IMR-90 (cell line): ENCODE measurements around the gene TMC7. TPM values are rescaled to one million over a fixed set of nuclear protein-coding genes. Genes with fewer than 3 reads are reported as not detected.

Experiments
- ATAC-seq: fragments of 200-7000 bp; cut with Tn5 transposase; 2 replicates; pipeline ENCODE4 v1.9.1; 2020; ENCODE audit warnings: low read depth, mild to moderate bottlenecking, moderate library complexity
- BruUV-seq: library from RNA; stranded (reverse); fragments of 400-500 nt; replicated peaks from 2 replicates; lab custom pipeline; 2021; lab: Mats Ljungman, UMichigan
- CTCF ChIA-PET: fragments of 300-600 bp; formaldehyde crosslinking; extraction: SDS; loops from one replicate; lab custom pipeline; 2021; ENCODE audit warnings: antibody characterized with exemption; lab: Yijun Ruan, JAX
- POLR2A ChIA-PET: fragments of 300-600 bp; sonication (Branson Sonifier 250); formaldehyde crosslinking; loops from one replicate; lab custom pipeline; 2022; ENCODE audit warnings: antibody characterized with exemption; ENCODE audit not compliant: unreplicated experiment; lab: Charles Lee
- DNase-seq: peaks from one replicate; pipeline ENCODE4 v3.0.0; 2013
- H2AFZ ChIP-seq: replicated peaks from 2 replicates; pipeline ENCODE3; 2013; ENCODE audit warnings: low read length, mild to moderate bottlenecking; ENCODE audit not compliant: poor library complexity
- H2AK5ac ChIP-seq: 2 replicates; pipeline ENCODE4 v1.6.1; 2013; ENCODE audit warnings: low read depth, low read length, inconsistent platforms
- H2AK9ac ChIP-seq: replicated peaks from 2 replicates; pipeline ENCODE3; 2013; ENCODE audit warnings: mild to moderate bottlenecking, low read depth, low read length, moderate library complexity; ENCODE audit not compliant: poor library complexity
- H2BK120ac ChIP-seq: 2 replicates; pipeline ENCODE4 v1.6.1; 2013; ENCODE audit warnings: low read depth, low read length, inconsistent platforms
- H2BK15ac ChIP-seq: 3 replicates; pipeline ENCODE4 v1.6.1; 2013; ENCODE audit warnings: low read depth, low read length, inconsistent platforms
- H2BK20ac ChIP-seq: 2 replicates; pipeline ENCODE4 v1.6.1; 2013; ENCODE audit warnings: low read depth, mild to moderate bottlenecking, inconsistent platforms, low read length, moderate library complexity
- H2BK5ac ChIP-seq: 2 replicates; pipeline ENCODE4 v1.6.1; 2013; ENCODE audit warnings: mild to moderate bottlenecking, low read depth, low read length, inconsistent platforms; ENCODE audit not compliant: poor library complexity, severe bottlenecking
- H3K14ac ChIP-seq: replicated peaks from 2 replicates; pipeline ENCODE4 v1.6.1; 2013; ENCODE audit warnings: low read depth, low read length, inconsistent platforms
- H3K18ac ChIP-seq: 2 replicates; pipeline ENCODE4 v1.6.1; 2013; ENCODE audit warnings: low read depth, low read length, control low read depth
- H3K23ac ChIP-seq: 2 replicates; pipeline ENCODE4 v1.6.1; 2013; ENCODE audit warnings: low read depth, low read length, inconsistent platforms
- H3K27ac ChIP-seq: 2 replicates; pipeline ENCODE4 v1.5.1; 2013; ENCODE audit warnings: mild to moderate bottlenecking, control low read depth, low read length; ENCODE audit not compliant: insufficient read depth
- H3K27me3 ChIP-seq: 2 replicates; pipeline ENCODE4 v1.6.1; 2013; ENCODE audit warnings: low read length; ENCODE audit not compliant: control insufficient read depth, insufficient read depth
- H3K36me3 ChIP-seq: 2 replicates; pipeline ENCODE4 v1.6.1; 2013; ENCODE audit warnings: low read length, mixed read lengths; ENCODE audit not compliant: control insufficient read depth, insufficient read depth
- H3K4ac ChIP-seq: 2 replicates; pipeline ENCODE4 v1.6.1; 2013; ENCODE audit warnings: low read depth, low read length, inconsistent platforms
- H3K4me1 ChIP-seq: 2 replicates; pipeline ENCODE4 v1.6.1; 2013; ENCODE audit warnings: low read length, mixed read lengths; ENCODE audit not compliant: control insufficient read depth, insufficient read depth
- H3K4me2 ChIP-seq: 2 replicates; pipeline ENCODE4 v1.6.1; 2013; ENCODE audit warnings: low read depth, mild to moderate bottlenecking, control low read depth, low read length, moderate library complexity
- H3K4me3 ChIP-seq: 2 replicates; pipeline ENCODE4 v1.5.1; 2013; ENCODE audit warnings: low read depth, mild to moderate bottlenecking, control low read depth, low read length, moderate library complexity; ENCODE audit not compliant: insufficient read depth
- H3K56ac ChIP-seq: 2 replicates; pipeline ENCODE4 v1.6.1; 2013; ENCODE audit warnings: low read length, inconsistent platforms; ENCODE audit not compliant: insufficient read depth; ENCODE audit errors: extremely low read depth
- H3K79me1 ChIP-seq, 2 experiments: 2 replicates each; pipeline ENCODE4 v1.6.1; 2013; ENCODE audit warnings: low read length in 2 of 2, inconsistent platforms in 1 of 2, low read depth in 1 of 2
- H3K9ac ChIP-seq: 2 replicates; pipeline ENCODE4 v1.6.1; 2013; ENCODE audit warnings: low read depth, low read length, control low read depth
- H3K9me1 ChIP-seq: 2 replicates; pipeline ENCODE4 v1.6.1; 2013; ENCODE audit warnings: low read length, inconsistent platforms; ENCODE audit not compliant: insufficient read depth
- H3K9me3 ChIP-seq: 2 replicates; pipeline ENCODE4 v1.6.1; 2013; ENCODE audit warnings: low read length; ENCODE audit not compliant: control insufficient read depth, insufficient read depth
- H4K20me1 ChIP-seq: 2 replicates; pipeline ENCODE4 v1.6.1; 2013; ENCODE audit warnings: low read length, inconsistent platforms; ENCODE audit not compliant: insufficient read depth
- H4K5ac ChIP-seq: 2 replicates; pipeline ENCODE4 v1.6.1; 2013; ENCODE audit warnings: mild to moderate bottlenecking, low read depth, low read length, control low read depth
- H4K8ac ChIP-seq, 2 experiments: 2 replicates each; pipeline ENCODE4 v1.6.1; 2013; ENCODE audit warnings: low read depth in 2 of 2, low read length in 2 of 2, control low read depth in 1 of 2, inconsistent platforms in 1 of 2
- H4K91ac ChIP-seq: 2 replicates; pipeline ENCODE4 v1.6.1; 2013; ENCODE audit warnings: low read depth, low read length, inconsistent platforms; ENCODE audit not compliant: insufficient read depth
- BHLHE40 ChIP-seq: fragments of 150-350 bp; IDR thresholded peaks from 2 replicates; pipeline ENCODE4 v1.6.1; 2016; ENCODE audit warnings: mild to moderate bottlenecking, low read depth, low read length
- CEBPB ChIP-seq: IDR thresholded peaks from 2 replicates; pipeline ENCODE4 v1.6.1; 2012; ENCODE audit warnings: low read depth, low read length, improper control_type of control experiment
- CHD1 ChIP-seq: IDR thresholded peaks from 2 replicates; pipeline ENCODE4 v1.6.1; 2012; ENCODE audit warnings: low read depth, low read length, improper control_type of control experiment
- ELK1 ChIP-seq: fragments of 150-350 bp; IDR thresholded peaks from 2 replicates; pipeline ENCODE4 v1.6.1; 2016; ENCODE audit warnings: low read depth, mild to moderate bottlenecking, low read length, moderate library complexity, borderline replicate concordance
- FOS ChIP-seq: fragments of 150-350 bp; IDR thresholded peaks from 2 replicates; pipeline ENCODE4 v1.6.1; 2016; ENCODE audit warnings: low read depth, low read length
- MAFK ChIP-seq: IDR thresholded peaks from 2 replicates; pipeline ENCODE4 v1.6.1; 2012; ENCODE audit warnings: low read depth, low read length, improper control_type of control experiment
- MAZ ChIP-seq: IDR thresholded peaks from 2 replicates; pipeline ENCODE4 v1.6.1; 2012; ENCODE audit warnings: low read depth, mild to moderate bottlenecking, low read length, improper control_type of control experiment, moderate library complexity, borderline replicate concordance
- MXI1 ChIP-seq: IDR thresholded peaks from 2 replicates; pipeline ENCODE4 v1.6.1; 2012; ENCODE audit warnings: low read depth, mild to moderate bottlenecking, low read length, moderate library complexity, borderline replicate concordance
- NFE2L2 ChIP-seq: fragments of 150-350 bp; IDR thresholded peaks from 2 replicates; pipeline ENCODE4 v1.6.1; 2016; ENCODE audit warnings: low read depth, mild to moderate bottlenecking, low read length
- RAD21 ChIP-seq: IDR thresholded peaks from 2 replicates; pipeline ENCODE4 v1.6.1; 2012; ENCODE audit warnings: low read length, improper control_type of control experiment
- RCOR1 ChIP-seq: IDR thresholded peaks from 2 replicates; pipeline ENCODE4 v1.6.1; 2012; ENCODE audit warnings: mild to moderate bottlenecking, low read length, improper control_type of control experiment; ENCODE audit not compliant: insufficient replicate concordance
- RFX5 ChIP-seq: IDR thresholded peaks from 2 replicates; pipeline ENCODE4 v1.8.0; 2012; ENCODE audit warnings: low read depth, mild to moderate bottlenecking, low read length, moderate library complexity
- SMC3 ChIP-seq: fragments of 150-350 bp; IDR thresholded peaks from 2 replicates; pipeline ENCODE4 v1.6.1; 2016; ENCODE audit warnings: low read depth, mild to moderate bottlenecking, antibody characterized with exemption, low read length, moderate library complexity
- WGBS, 2 experiments: methylation state at CpG; one replicate each; pipeline versions ENCODE4 v1.1.5 to v1.1.7; 2013; ENCODE audit warnings: missing lambda C conversion rate in 2 of 2; ENCODE audit not compliant: insufficient read length in 1 of 2; ENCODE audit errors: extremely low coverage in 2 of 2; 5-methylcytosine and 5-hydroxymethylcytosine counted together
- dilution Hi-C: fragments of 300-500 bp; cut with HindIII; formaldehyde crosslinking; loops from one replicate; pipeline ENCODE4 v1.14.3; 2018; ENCODE audit warnings: low sequenced_read_pairs; ENCODE audit not compliant: unreplicated experiment
- in situ Hi-C: fragments of 300-500 bp; cut with MboI; formaldehyde crosslinking; loops from 3 replicates; pipeline ENCODE4 v1.14.3; 2019; ENCODE audit warnings: low sequenced_read_pairs, inconsistent platforms, mixed read lengths
- intact Hi-C: fragments of 100-400 bp; cut with micrococcal nuclease; formaldehyde crosslinking; loops from 2 replicates; pipeline ENCODE4 v1.10.0; 2022
- polyA plus RNA-seq, 3 experiments: library from polyadenylated mRNA; depleted of rRNA; stranded (reverse); fragments of >200 nt; gene quantifications; 2 replicates each; pipeline ENCODE4 v1.2.3, GENCODE V29; 2012; ENCODE audit warnings: low replicate concordance in 1 of 3
- total RNA-seq: library from RNA; depleted of rRNA; stranded (reverse); fragments of >200 nt; gene quantifications from 2 replicates; pipeline ENCODE4 v1.2.3, GENCODE V29; 2012

The TMC7 gene
- total and polyA plus RNA-seq, 2 of the 4 experiments (the other 2 are of a cell fraction): 0.27 to 0.36 TPM

- ChIA-PET POLR2A (no interaction called here), CTCF (no interaction called here)
- H2BK120ac ChIP-seq: no peak overlapping the region
- H2BK5ac ChIP-seq: no peak overlapping the region
- H3K4me3 ChIP-seq: no peak overlapping the region
- no peaks in the 10 kb centered on the region for H3K9me1 ChIP-seq
- H3K9ac ChIP-seq: no peak overlapping the region
- no peak overlapping the region for H3K18ac ChIP-seq
- H3K27me3 ChIP-seq: peaks cover 3% of the 10 kb centered on the region; the same call in 1 of the 2 replicates
- no peak overlapping the region for H3K14ac ChIP-seq
- H3K23ac ChIP-seq: no peak overlapping the region
- no peak overlapping the region for H4K91ac ChIP-seq
- H2BK20ac ChIP-seq: no peak overlapping the region
- no peak overlapping the region for H3K27ac ChIP-seq
- BruUV-seq: no TSS peak
- H3K4me1 ChIP-seq: no peaks in the 10 kb centered on the region
- H4K5ac ChIP-seq: no peak overlapping the region
- TF ChIP-seq RFX5 (no peak), RCOR1 (no peak), MAFK (no peak), CHD1 (no peak), MAZ (no peak), BHLHE40 (no peak), RAD21 (no peak), ELK1 (no peak), NFE2L2 (no peak), CEBPB (no peak), MXI1 (no peak), SMC3 (no peak), FOS (no peak)
- WGBS, 2 experiments: no CpG with 5 or more reads among the region's 5 CpGs
- no peak overlapping the region for H3K4me2 ChIP-seq
- H3K79me1 ChIP-seq: no peaks in the 10 kb centered on the region
- intact Hi-C loops: no loop called here
- H3K4ac ChIP-seq: no peak overlapping the region
- H3K36me3 ChIP-seq: no peaks in the 10 kb centered on the region
- no peak overlapping the region for H2AK9ac ChIP-seq
- ATAC-seq (no peak), DNase-seq (no peak)
- H2AK5ac ChIP-seq: no peak overlapping the region
- no peak overlapping the region for H4K8ac ChIP-seq
- H3K56ac ChIP-seq: no peak overlapping the region
- H2AFZ ChIP-seq: no peak overlapping the region
- dilution Hi-C loops: no loop called here
- no peaks in the 10 kb centered on the region for H3K9me3 ChIP-seq
- H2BK15ac ChIP-seq: no peak overlapping the region
- no peaks in the 10 kb centered on the region for H4K20me1 ChIP-seq
- in situ Hi-C loops: no loop called here
These were observed 18.2 kb upstream of the TMC7 start for GRCh38 chr16:18965555-18965954.
